Brain microvascular endothelial cell (primary cell): ENCODE data around the gene SLC22A12.

Experiments
- DNase-seq: peaks from one replicate; pipeline ENCODE4 v3.0.0-alpha.2; 2020
- H3K27ac ChIP-seq: fragments of 250-450 bp; sonication (Bioruptor Pico); 2 replicates; pipeline ENCODE4 v1.5.1; 2020; ENCODE audit warnings: mild to moderate bottlenecking, moderate library complexity
- H3K27me3 ChIP-seq: fragments of 250-450 bp; sonication (Bioruptor Pico); replicated peaks from 2 replicates; pipeline ENCODE4 v1.5.1; 2020; ENCODE audit warnings: mild to moderate bottlenecking
- H3K36me3 ChIP-seq: fragments of 250-450 bp; sonication (Bioruptor Pico); replicated peaks from 2 replicates; pipeline ENCODE4 v1.5.1; 2020; ENCODE audit warnings: mild to moderate bottlenecking
- H3K4me3 ChIP-seq: 2 replicates; pipeline ENCODE4 v1.5.1; 2011; ENCODE audit warnings: low read depth, mild to moderate bottlenecking, control low read depth, low read length, moderate library complexity
- CTCF ChIP-seq: IDR thresholded peaks from 2 replicates; pipeline ENCODE4 v1.5.1; 2011; ENCODE audit warnings: low read depth, mild to moderate bottlenecking, moderate library complexity, low read length, control low read depth, inconsistent platforms; ENCODE audit errors: missing control alignments
- in situ Hi-C: cut with HindIII; loops from 2 replicates; pipeline ENCODE4 v1.10.0; 2017; ENCODE audit warnings: low sequenced_read_pairs, low pct_ligation_motif_present

The SLC22A12 gene

GRCh38 chr11:64619811-64620380, 28.9 kb downstream of the SLC22A12 start:
- Histone ChIP-seq H3K27me3 (no peaks in the 10 kb centered on the region), H3K27ac (no peak overlapping the region), H3K36me3 (no peaks in the 10 kb centered on the region), H3K4me3 (no peak overlapping the region)
- in situ Hi-C loops, result no loop called here
- no peak for TF ChIP-seq CTCF
- peak; percentile 63 for DNase-seq

GRCh38 chr11:64620381-64620971, 29.5 kb downstream of the SLC22A12 start:
- TF ChIP-seq CTCF, result no peak
- in situ Hi-C loops, result no loop called here
- no peaks in the 10 kb centered on the region for H3K36me3 ChIP-seq
- H3K27ac ChIP-seq, result no peak overlapping the region
- H3K4me3 ChIP-seq, result no peak overlapping the region
- no peak for DNase-seq
- H3K27me3 ChIP-seq, result no peaks in the 10 kb centered on the region

GRCh38 chr11:64621283-64622019, 30.4 kb downstream of the SLC22A12 start:
- DNase-seq, result no peak
- Histone ChIP-seq H3K4me3 (no peak overlapping the region), H3K27me3 (no peaks in the 10 kb centered on the region), H3K27ac (no peak overlapping the region), H3K36me3 (no peaks in the 10 kb centered on the region)
- in situ Hi-C loops, result no loop called here
- no peak for TF ChIP-seq CTCF

GRCh38 chr11:64622681-64623080, 31.7 kb downstream of the SLC22A12 start:
- Histone ChIP-seq H3K36me3 (no peaks in the 10 kb centered on the region), H3K27me3 (no peaks in the 10 kb centered on the region), H3K4me3 (no peak overlapping the region), H3K27ac (no peak overlapping the region)
- in situ Hi-C loops, result no loop called here
- no peak for TF ChIP-seq CTCF
- no peak for DNase-seq

- H3K27ac ChIP-seq, result no peak overlapping the region
- H3K27me3 ChIP-seq, result peaks cover 2% of the 10 kb centered on the region
- H3K36me3 ChIP-seq, result no peaks in the 10 kb centered on the region
- no peak for TF ChIP-seq CTCF
- DNase-seq, result no peak
- H3K4me3 ChIP-seq, result no peak overlapping the region
- in situ Hi-C loops, result no loop called here
Measured at GRCh38 chr11:64624883-64625481, 34.0 kb downstream of the SLC22A12 start.
